HepG2 (cell line): ENCODE measurements around the gene NDST1. TPM values are rescaled to one million over a fixed set of nuclear protein-coding genes. Genes with fewer than 3 reads are reported as not detected.

Experiments used
- ATAC-seq: fragments of 200-7000 bp; cut with Tn5 transposase; 3 replicates; pipeline ENCODE4 v1.9.1; 2020; ENCODE audit warnings: mild to moderate bottlenecking, moderate library complexity
- BruUV-seq: library from RNA; stranded (reverse); fragments of 400-500 nt; replicated peaks from 2 replicates; lab custom pipeline; 2021; lab: Mats Ljungman, UMichigan
- CTCF ChIA-PET: fragments of 300-600 bp; formaldehyde crosslinking; extraction: SDS; loops from one replicate; lab custom pipeline; 2021; ENCODE audit warnings: low total read pairs, inconsistent platforms, low intra/inter-chr PET ratio; lab: Yijun Ruan, JAX
- POLR2A ChIA-PET: fragments of 350-600 bp; sonication (Branson Sonifier 250); formaldehyde crosslinking; loops from one replicate; lab custom pipeline; 2020; ENCODE audit warnings: antibody characterized with exemption, inconsistent platforms; lab: Yijun Ruan, JAX
- DNase-seq: peaks from one replicate; pipeline ENCODE4 v3.0.0-alpha.2; 2015; ENCODE audit warnings: low spot score
- FAIRE-seq: peaks from 3 replicates; lab custom pipeline; 2011; peaks lifted over from hg19 to GRCh38; lab: Jason Lieb, UNC
- H2AFZ ChIP-seq: one replicate; pipeline ENCODE4 v1.6.1; 2011; ENCODE audit warnings: low read length, inconsistent platforms
- H3K27ac ChIP-seq: fragments of 300-600 bp; 3 replicates; pipeline ENCODE4 v1.8.0; 2011; ENCODE audit warnings: mixed run types, mild to moderate bottlenecking, mixed read lengths, low read length, inconsistent platforms; ENCODE audit not compliant: insufficient read depth; ENCODE audit errors: extremely low read length
- H3K27me3 ChIP-seq, 2 experiments: fragments of 200-600 bp in 1 of 2; 2 replicates in 1 of 2; 3 replicates in 1 of 2; pipeline versions ENCODE4 v1.6.0 to v1.8.0; 2011; ENCODE audit warnings: low read length in 2 of 2, mild to moderate bottlenecking in 2 of 2, moderate library complexity in 2 of 2, inconsistent platforms in 1 of 2; ENCODE audit not compliant: insufficient read depth in 2 of 2, control insufficient read depth in 1 of 2
- H3K36me3 ChIP-seq, 2 experiments: fragments of 200-600 bp in 1 of 2; replicated peaks in 1 of 2; 2 replicates in 1 of 2; 3 replicates in 1 of 2; pipeline versions ENCODE4 v1.5.1 to v1.8.0; 2011; ENCODE audit warnings: low read length in 2 of 2, inconsistent platforms in 1 of 2; ENCODE audit not compliant: insufficient read depth in 2 of 2, control insufficient read depth in 1 of 2
- H3K4me1 ChIP-seq: 2 replicates; pipeline ENCODE4 v1.5.1; 2012; ENCODE audit warnings: low read length, inconsistent platforms; ENCODE audit not compliant: insufficient read depth
- H3K4me2 ChIP-seq: 2 replicates; pipeline ENCODE4 v1.6.0; 2011; ENCODE audit warnings: low read depth, low read length, inconsistent platforms
- H3K4me3 ChIP-seq, 3 experiments: fragments of 200-600 bp in 1 of 3; sonication (generic), shearing (Covaris generic) in 1 of 3; replicated peaks in 1 of 3; 2 replicates each; pipeline ENCODE4 v1.5.1; 2011 to 2016; ENCODE audit warnings: low read length in 3 of 3, inconsistent platforms in 2 of 3, low read depth in 2 of 3, mild to moderate bottlenecking in 2 of 3, control low read depth in 1 of 3, mixed read lengths in 1 of 3; ENCODE audit not compliant: insufficient read depth in 1 of 3
- H3K79me2 ChIP-seq: one replicate; pipeline ENCODE4 v1.6.1; 2011; ENCODE audit warnings: low read length, inconsistent platforms; ENCODE audit not compliant: insufficient read depth
- H3K9ac ChIP-seq: 2 replicates; pipeline ENCODE4 v1.6.0; 2011; ENCODE audit warnings: mild to moderate bottlenecking, low read depth, low read length, inconsistent platforms; ENCODE audit not compliant: insufficient read depth
- H3K9me3 ChIP-seq: 2 replicates; pipeline ENCODE4 v1.5.1; 2012; ENCODE audit warnings: mild to moderate bottlenecking, low read length
- H4K20me1 ChIP-seq: 2 replicates; pipeline ENCODE4 v1.6.0; 2011; ENCODE audit warnings: inconsistent platforms, mild to moderate bottlenecking, low read length, moderate library complexity; ENCODE audit not compliant: insufficient read depth
- GPBP1L1 ChIP-seq: sonication (generic); formaldehyde crosslinking; IDR thresholded peaks from 2 replicates; pipeline ENCODE4 v1.5.0; 2020; ENCODE audit warnings: mild to moderate bottlenecking, missing genetic modification reagents
- HDAC6 ChIP-seq: fragments of 200-600 bp; sonication (generic); IDR thresholded peaks from 2 replicates; pipeline ENCODE4 v1.7.0; 2017; ENCODE audit warnings: mild to moderate bottlenecking, antibody characterized with exemption, low read length, low read depth
- MED8 ChIP-seq: sonication (generic); formaldehyde crosslinking; IDR thresholded peaks from 2 replicates; pipeline ENCODE4 v1.8.1; 2023; ENCODE audit warnings: mild to moderate bottlenecking, missing genetic modification reagents; ENCODE audit not compliant: insufficient replicate concordance
- RBM22 ChIP-seq: fragments of 200-400 bp; formaldehyde crosslinking; optimal IDR thresholded peaks from 2 replicates; pipeline ENCODE3; 2017; ENCODE audit warnings: mild to moderate bottlenecking, low read length, moderate library complexity
- TBX2 ChIP-seq: sonication (generic); formaldehyde crosslinking; IDR thresholded peaks from 2 replicates; pipeline ENCODE4 v1.5.0; 2020; ENCODE audit warnings: missing genetic modification reagents, mild to moderate bottlenecking, borderline replicate concordance
- TRIM22 ChIP-seq: fragments of 450-650 bp; IDR thresholded peaks from 2 replicates; pipeline ENCODE4 v1.6.1; 2017
- ZSCAN20 ChIP-seq: sonication (generic); formaldehyde crosslinking; IDR thresholded peaks from 2 replicates; pipeline ENCODE4 v1.4.0; 2020; ENCODE audit warnings: missing genetic modification reagents, mild to moderate bottlenecking, borderline replicate concordance
- WGBS: methylation state at CpG from one replicate; pipeline ENCODE4 v1.1.6; 2017; ENCODE audit warnings: low lambda C conversion rate; 5-methylcytosine and 5-hydroxymethylcytosine counted together
- in situ Hi-C: cut with HindIII; loops from 2 replicates; pipeline ENCODE4 v1.10.0; 2017; ENCODE audit warnings: low pct_unique_long_range_greater_than_20kb; ENCODE audit not compliant: extremely low pct_ligation_motif_present
- intact Hi-C: fragments of 100-400 bp; cut with micrococcal nuclease; formaldehyde crosslinking; loops from one replicate; pipeline ENCODE4 v1.10.0; 2022; ENCODE audit not compliant: unreplicated experiment
- polyA plus RNA-seq, 8 experiments: library from polyadenylated mRNA; depleted of rRNA in 3 of 8; stranded (reverse) in 7 of 8; unstranded in 1 of 8; fragments of >200 nt; fragmentation: Illumina TruSeq in 4 of 8; extraction: Trizol in 4 of 8; gene quantifications; 2 replicates each; pipeline versions ENCODE4 v1.2.1 to v1.2.3, GENCODE V29; 2011 to 2016; ENCODE audit warnings: low read depth in 4 of 8, missing spikeins in 1 of 8, mixed read lengths in 1 of 8; ENCODE audit not compliant: insufficient read depth in 1 of 8
- total RNA-seq, 5 experiments: library from RNA; depleted of rRNA; stranded (reverse); fragments of >200 nt; fragmentation: Illumina TruSeq; extraction: Trizol; gene quantifications; 2 replicates each; pipeline ENCODE4 v1.2.3, GENCODE V29; 2016; ENCODE audit warnings: low read depth in 1 of 5

Gene NDST1
- total and polyA plus RNA-seq, 2 of the 13 experiments (the other 11 are each of a cell fraction or from before 2014, with no cell fraction given), result 23.8 to 26.2 TPM

DNA sequence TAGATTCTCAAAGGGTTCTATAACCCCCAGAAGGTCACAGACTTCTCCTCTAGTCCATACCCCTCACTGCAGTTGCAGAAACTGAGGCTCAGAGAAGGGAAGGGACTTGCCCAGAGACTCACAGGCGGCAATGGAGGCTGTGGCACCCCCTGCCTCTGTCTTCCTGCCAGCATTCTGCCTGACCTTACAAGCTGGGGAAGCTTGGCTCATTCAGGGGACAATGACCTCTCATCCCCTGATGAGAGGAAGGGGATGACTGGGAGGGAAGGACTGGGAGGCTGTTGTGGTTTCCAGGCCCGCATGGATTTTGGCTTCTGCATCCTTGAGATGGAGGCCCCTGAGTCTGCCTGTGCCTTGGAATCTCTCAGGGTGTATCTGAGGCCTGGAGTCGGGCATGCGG lies 897 bp downstream of the NDST1 start:
- Histone ChIP-seq H3K27ac (peak overlapping the region; percentile 27), H3K9ac (no peak overlapping the region)
- no TSS peak for BruUV-seq
- TF ChIP-seq TBX2, result 0 out of 2 replicates have a peak, but pooled peaks have one; percentile 18
- no peak for TF ChIP-seq MED8
- peak; percentile 27 for TF ChIP-seq RBM22
- TF ChIP-seq HDAC6, result no peak
- TF ChIP-seq TRIM22, result no peak
- TF ChIP-seq GPBP1L1, result no peak
- no peak for TF ChIP-seq ZSCAN20 (CRISPR knock-in tag)
- TF ChIP-seq, all 625 proteins: peak for 2
- Histone ChIP-seq H3K36me3 (peaks cover 1 to 3% of the 10 kb centered on the region in 2 experiments; a peak in 2 of 5 replicates), H3K9me3 (no peaks in the 10 kb centered on the region), H2AFZ (no peak overlapping the region), H3K4me1 (peaks cover 98% of the 10 kb centered on the region), H4K20me1 (peaks cover 17% of the 10 kb centered on the region), H3K4me3 (no peak overlapping the region), H3K4me2 (no peak overlapping the region; the same call in 1 of the 2 replicates), H3K27me3 (no peaks in the 10 kb centered on the region), H3K79me2 (peaks cover 82% of the 10 kb centered on the region)
- ATAC-seq (no peak), FAIRE-seq (no peak), DNase-seq (no peak)
- in situ Hi-C loops (no loop called here), intact Hi-C loops (no loop called here)
- POLR2A ChIA-PET, result interaction anchor here (4.2 kb wide), 1 partner anchor 14 kb away, joined by 35 read pairs; no protein-coding TSS in a partner anchor
- 66% methylated on average over 4 of the region's 4 CpGs for WGBS
- CTCF ChIA-PET, result no interaction called here
